Measurements from ENCODE around the gene CACNA2D4. TPM values are rescaled to one million over a fixed set of nuclear protein-coding genes. Genes with fewer than 3 reads are reported as not detected.
"Not testable (repeated sequence)": the region's sequence is repeated elsewhere in the genome, so short reads cannot be mapped to it uniquely, and the experiment has no call there.

CACNA2D4 gene
- total RNA-seq, 2 donors from 2014 or later = 13.7 to 23.0 TPM

GRCh38 chr12:1828856-1829255 lies 89.6 kb downstream of the CACNA2D4 start:
- no peaks in the 10 kb centered on the region for H3K36me3 Mint-ChIP-seq (ENCODE audit: low read depth)
- no peaks in the 10 kb centered on the region for H3K9me3 Mint-ChIP-seq
- no peak overlapping the region for H3K27ac Mint-ChIP-seq
- ATAC-seq (replicated peaks) = no peak
- H3K4me1 Mint-ChIP-seq = no peaks in the 10 kb centered on the region
- peaks cover 21% of the 10 kb centered on the region for H3K27me3 Mint-ChIP-seq
- no peak overlapping the region for H3K4me3 Mint-ChIP-seq

GRCh38 chr12:1827826-1828805 lies 90.3 kb downstream of the CACNA2D4 start:
- no peaks in the 10 kb centered on the region for H3K9me3 Mint-ChIP-seq
- H3K4me1 Mint-ChIP-seq = no peaks in the 10 kb centered on the region
- H3K27ac Mint-ChIP-seq = no peak overlapping the region
- peaks cover 14% of the 10 kb centered on the region for H3K27me3 Mint-ChIP-seq
- H3K36me3 Mint-ChIP-seq (ENCODE audit: low read depth) = no peaks in the 10 kb centered on the region
- H3K4me3 Mint-ChIP-seq = no peak overlapping the region
- ATAC-seq (replicated peaks) = no peak

GRCh38 chr12:1826867-1827705 lies 91.4 kb downstream of the CACNA2D4 start:
- Mint-ChIP-seq H3K27ac (no peak overlapping the region), H3K9me3 (no peaks in the 10 kb centered on the region), H3K36me3 (ENCODE audit: low read depth) (no peaks in the 10 kb centered on the region), H3K27me3 (peaks cover 16% of the 10 kb centered on the region), H3K4me1 (no peaks in the 10 kb centered on the region), H3K4me3 (no peak overlapping the region)
- no peak for ATAC-seq (replicated peaks)

- no peak overlapping the region for H3K27ac Mint-ChIP-seq
- no peaks in the 10 kb centered on the region for H3K9me3 Mint-ChIP-seq
- H3K36me3 Mint-ChIP-seq (ENCODE audit: low read depth) = no peaks in the 10 kb centered on the region
- no peaks in the 10 kb centered on the region for H3K4me1 Mint-ChIP-seq
- H3K4me3 Mint-ChIP-seq = no peak overlapping the region
- ATAC-seq (replicated peaks) = no peak
- H3K27me3 Mint-ChIP-seq = peaks cover 15% of the 10 kb centered on the region
These were observed 92.1 kb downstream of the CACNA2D4 start for GRCh38 chr12:1826401-1826800.

GRCh38 chr12:1825382-1826102 lies 92.9 kb downstream of the CACNA2D4 start:
- Mint-ChIP-seq H3K27ac (no peak overlapping the region), H3K9me3 (no peaks in the 10 kb centered on the region), H3K4me3 (no peak overlapping the region), H3K36me3 (ENCODE audit: low read depth) (no peaks in the 10 kb centered on the region), H3K4me1 (no peaks in the 10 kb centered on the region), H3K27me3 (peaks cover 20% of the 10 kb centered on the region)
- ATAC-seq (replicated peaks) = no peak

GRCh38 chr12:1823237-1823636 lies 95.2 kb downstream of the CACNA2D4 start:
- H3K27ac Mint-ChIP-seq = no peak overlapping the region
- no peaks in the 10 kb centered on the region for H3K36me3 Mint-ChIP-seq (ENCODE audit: low read depth)
- no peak for ATAC-seq (replicated peaks)
- peaks cover 27% of the 10 kb centered on the region for H3K27me3 Mint-ChIP-seq
- no peak overlapping the region for H3K4me3 Mint-ChIP-seq
- no peaks in the 10 kb centered on the region for H3K9me3 Mint-ChIP-seq
- H3K4me1 Mint-ChIP-seq = no peaks in the 10 kb centered on the region

GRCh38 chr12:1822699-1823098 lies 95.8 kb downstream of the CACNA2D4 start:
- Mint-ChIP-seq H3K4me3 (no peak overlapping the region), H3K9me3 (no peaks in the 10 kb centered on the region), H3K36me3 (ENCODE audit: low read depth) (no peaks in the 10 kb centered on the region), H3K27me3 (peaks cover 27% of the 10 kb centered on the region), H3K4me1 (no peaks in the 10 kb centered on the region), H3K27ac (no peak overlapping the region)
- no peak for ATAC-seq (replicated peaks)

GRCh38 chr12:1821805-1822204 lies 96.6 kb downstream of the CACNA2D4 start:
- Mint-ChIP-seq H3K27me3 (peaks cover 27% of the 10 kb centered on the region), H3K9me3 (no peaks in the 10 kb centered on the region), H3K4me1 (no peaks in the 10 kb centered on the region), H3K36me3 (ENCODE audit: low read depth) (no peaks in the 10 kb centered on the region), H3K4me3 (no peak overlapping the region), H3K27ac (no peak overlapping the region)
- no peak for ATAC-seq (replicated peaks)

- ATAC-seq (replicated peaks) = no peak
- no peaks in the 10 kb centered on the region for H3K4me1 Mint-ChIP-seq
- H3K9me3 Mint-ChIP-seq = no peaks in the 10 kb centered on the region
- H3K36me3 Mint-ChIP-seq (ENCODE audit: low read depth) = no peaks in the 10 kb centered on the region
- H3K27me3 Mint-ChIP-seq = peaks cover 27% of the 10 kb centered on the region
- no peak overlapping the region for H3K4me3 Mint-ChIP-seq
- no peak overlapping the region for H3K27ac Mint-ChIP-seq
These were observed 97.6 kb downstream of the CACNA2D4 start for GRCh38 chr12:1820896-1821291.

- no peaks in the 10 kb centered on the region for H3K36me3 Mint-ChIP-seq (ENCODE audit: low read depth)
These were observed 98.1 kb downstream of the CACNA2D4 start, which contains the start of gene LRTM2 for GRCh38 chr12:1820191-1820895. Gene LRTM2, plus strand, starts transcription at chr12:1820565. Its CDS starts 7,584 bp downstream, at chr12:1828149.

GRCh38 chr12:1819571-1819970 lies 98.9 kb downstream of the CACNA2D4 start:
- H3K4me1 Mint-ChIP-seq = no peaks in the 10 kb centered on the region
- no peaks in the 10 kb centered on the region for H3K36me3 Mint-ChIP-seq (ENCODE audit: low read depth)
- ATAC-seq (replicated peaks) = no peak
- no peaks in the 10 kb centered on the region for H3K9me3 Mint-ChIP-seq
- H3K27ac Mint-ChIP-seq = no peak overlapping the region
- no peak overlapping the region for H3K4me3 Mint-ChIP-seq
- peaks cover 27% of the 10 kb centered on the region for H3K27me3 Mint-ChIP-seq

More at GRCh38 chr12:1820191-1820895, 98.1 kb downstream of the CACNA2D4 start, which contains the start of gene LRTM2:
- peaks cover 27% of the 10 kb centered on the region for H3K27me3 Mint-ChIP-seq
- H3K9me3 Mint-ChIP-seq = no peaks in the 10 kb centered on the region
- no peak within 1 kb of the TSS for H3K4me3 Mint-ChIP-seq
- H3K27ac Mint-ChIP-seq = no peak within 1 kb of the TSS
- ATAC-seq (replicated peaks) = no peak
- no peaks in the 10 kb centered on the region for H3K4me1 Mint-ChIP-seq

- peaks cover 27% of the 10 kb centered on the region for H3K27me3 Mint-ChIP-seq
- no peak for ATAC-seq (replicated peaks)
- no peaks in the 10 kb centered on the region for H3K4me1 Mint-ChIP-seq
- H3K9me3 Mint-ChIP-seq = no peaks in the 10 kb centered on the region
- no peaks in the 10 kb centered on the region for H3K36me3 Mint-ChIP-seq (ENCODE audit: low read depth)
- H3K27ac Mint-ChIP-seq = no peak overlapping the region
- H3K4me3 Mint-ChIP-seq = no peak overlapping the region
These were observed 99.4 kb downstream of the CACNA2D4 start for GRCh38 chr12:1819050-1819449.

- ATAC-seq (replicated peaks); H3K9me3 Mint-ChIP-seq; H3K27ac Mint-ChIP-seq; H3K4me1 Mint-ChIP-seq; H3K4me3 Mint-ChIP-seq; H3K36me3 Mint-ChIP-seq (ENCODE audit: low read depth): not testable (repeated sequence)
- peaks cover 27% of the 10 kb centered on the region for H3K27me3 Mint-ChIP-seq
These were observed 100.5 kb downstream of the CACNA2D4 start for GRCh38 chr12:1817928-1818327.

Data from activated T-helper 17 cell treated with anti-CD3 and anti-CD28 coated beads, Interleukin-2, amount 50 U/mL, for 72 hours (primary cell).